Osteoblast (primary cell): ENCODE results near the gene BCAR3. TPM values are rescaled to one million over a fixed set of nuclear protein-coding genes. Genes with fewer than 3 reads are reported as not detected.

ENCODE experiments used
- DNase-seq: peaks from one replicate; pipeline ENCODE4 v3.0.0; 2011; ENCODE audit warnings: low spot score, mixed read lengths; ENCODE audit not compliant: insufficient read length; ENCODE audit errors: missing footprints
- H2AFZ ChIP-seq: 2 replicates; pipeline ENCODE4 v1.6.0; 2011; ENCODE audit warnings: mild to moderate bottlenecking, low read length
- H3K27ac ChIP-seq: 2 replicates; pipeline ENCODE4 v1.5.1; 2011; ENCODE audit warnings: mild to moderate bottlenecking, low read depth, low read length, moderate library complexity
- H3K27me3 ChIP-seq: 2 replicates; pipeline ENCODE4 v1.6.0; 2012; ENCODE audit warnings: mild to moderate bottlenecking, control low read depth, inconsistent platforms, low read length, moderate library complexity; ENCODE audit not compliant: insufficient read depth
- H3K36me3 ChIP-seq: 2 replicates; pipeline ENCODE4 v1.5.1; 2011; ENCODE audit warnings: mild to moderate bottlenecking, low read length, control low read depth, moderate library complexity; ENCODE audit not compliant: insufficient read depth
- H3K4me1 ChIP-seq: 2 replicates; pipeline ENCODE4 v1.5.1; 2011; ENCODE audit warnings: mild to moderate bottlenecking, low read length, control low read depth, moderate library complexity; ENCODE audit not compliant: insufficient read depth
- H3K4me2 ChIP-seq: 2 replicates; pipeline ENCODE4 v1.6.0; 2011; ENCODE audit warnings: mild to moderate bottlenecking, low read length; ENCODE audit not compliant: insufficient read depth
- H3K4me3 ChIP-seq: fragments of 200-600 bp; sonication (generic); 3 replicates; pipeline ENCODE4 v1.5.1; 2012; ENCODE audit warnings: mild to moderate bottlenecking, low read length, inconsistent platforms; ENCODE audit not compliant: insufficient read depth
- H3K79me2 ChIP-seq: 2 replicates; pipeline ENCODE4 v1.6.0; 2012; ENCODE audit warnings: mild to moderate bottlenecking, low read length, control low read depth, inconsistent platforms; ENCODE audit not compliant: insufficient read depth
- H3K9me3 ChIP-seq: 2 replicates; pipeline ENCODE4 v1.5.1; 2011; ENCODE audit warnings: low read depth, low read length, control low read depth
- H4K20me1 ChIP-seq: 2 replicates; pipeline ENCODE4 v1.6.0; 2012; ENCODE audit warnings: mild to moderate bottlenecking, low read length, control low read depth; ENCODE audit not compliant: insufficient read depth
- CTCF ChIP-seq: IDR thresholded peaks from 2 replicates; pipeline ENCODE4 v1.5.1; 2011; ENCODE audit warnings: mild to moderate bottlenecking, low read depth, low read length, moderate library complexity; ENCODE audit errors: extremely low read depth
- total RNA-seq: library from RNA; depleted of rRNA; stranded (reverse); fragments of >200 nt; gene quantifications from 2 replicates; pipeline ENCODE4 v1.2.3, GENCODE V29; 2012

BCAR3 gene
- total RNA-seq, 1 donor, result 34.0 TPM

- no peak for DNase-seq
- no peaks in the 10 kb centered on the region for H3K27me3 ChIP-seq
- H3K4me1 ChIP-seq, result no peaks in the 10 kb centered on the region
- H3K4me2 ChIP-seq, result no peak overlapping the region
- no peak overlapping the region for H3K27ac ChIP-seq
- no peaks in the 10 kb centered on the region for H3K36me3 ChIP-seq
- H3K4me3 ChIP-seq, result no peak overlapping the region
- H2AFZ ChIP-seq, result no peak overlapping the region
- H4K20me1 ChIP-seq, result no peaks in the 10 kb centered on the region
- H3K9me3 ChIP-seq, result no peaks in the 10 kb centered on the region
- H3K79me2 ChIP-seq, result no peaks in the 10 kb centered on the region
- TF ChIP-seq CTCF, result no peak
Observed at GRCh38 chr1:93526431-93526830, 155.2 kb downstream of the BCAR3 start.

- Histone ChIP-seq H3K36me3 (no peaks in the 10 kb centered on the region), H3K4me1 (no peaks in the 10 kb centered on the region), H3K27me3 (no peaks in the 10 kb centered on the region), H3K79me2 (no peaks in the 10 kb centered on the region), H3K9me3 (no peaks in the 10 kb centered on the region), H3K4me3 (no peak overlapping the region), H2AFZ (no peak overlapping the region), H4K20me1 (no peaks in the 10 kb centered on the region), H3K27ac (no peak overlapping the region), H3K4me2 (no peak overlapping the region)
- no peak for DNase-seq
- TF ChIP-seq CTCF, result no peak
Observed at GRCh38 chr1:93525431-93525830, 156.2 kb downstream of the BCAR3 start.

GRCh38 chr1:93522721-93523120 lies 158.9 kb downstream of the BCAR3 start:
- Histone ChIP-seq H3K36me3 (no peaks in the 10 kb centered on the region), H4K20me1 (no peaks in the 10 kb centered on the region), H2AFZ (no peak overlapping the region), H3K4me3 (no peak overlapping the region), H3K27ac (no peak overlapping the region), H3K27me3 (no peaks in the 10 kb centered on the region), H3K79me2 (no peaks in the 10 kb centered on the region), H3K9me3 (no peaks in the 10 kb centered on the region), H3K4me1 (no peaks in the 10 kb centered on the region), H3K4me2 (no peak overlapping the region)
- no peak for TF ChIP-seq CTCF
- no peak for DNase-seq

DNA sequence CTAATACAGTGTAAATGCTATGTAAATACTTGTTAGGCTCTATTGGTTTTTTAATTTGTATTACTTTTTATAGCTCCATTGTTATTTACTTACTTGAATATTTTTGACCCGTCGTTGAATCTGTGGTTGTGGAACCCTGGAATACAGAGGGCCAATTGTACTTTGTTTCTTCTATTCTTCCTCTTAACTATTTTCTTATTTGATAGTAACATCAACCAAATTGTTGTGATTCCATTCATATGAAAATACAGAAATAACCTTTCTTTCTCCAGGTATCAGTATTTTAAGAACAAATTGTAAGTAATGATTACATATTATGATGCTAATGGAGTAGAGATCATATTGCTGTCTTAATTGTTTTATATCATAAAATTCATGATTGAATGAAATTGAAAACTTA lies 160.0 kb downstream of the BCAR3 start:
- Histone ChIP-seq H4K20me1 (no peaks in the 10 kb centered on the region), H3K27me3 (no peaks in the 10 kb centered on the region), H3K79me2 (no peaks in the 10 kb centered on the region), H3K9me3 (no peaks in the 10 kb centered on the region), H3K4me1 (no peaks in the 10 kb centered on the region), H3K27ac (no peak overlapping the region), H3K4me2 (no peak overlapping the region), H2AFZ (no peak overlapping the region), H3K36me3 (no peaks in the 10 kb centered on the region), H3K4me3 (no peak overlapping the region)
- TF ChIP-seq CTCF, result no peak
- no peak for DNase-seq
